Left renal cortex interstitium (tissue), 4 donors: ENCODE measurements around the gene MAMSTR. TPM values are rescaled to one million over a fixed set of nuclear protein-coding genes. Genes with fewer than 3 reads are reported as not detected.
A peak's percentile ranks its signal among the peaks of the same experiment; 100 is the strongest.

Source experiments
- DNase-seq, 4 donors: peaks; one replicate each; pipeline ENCODE4 v3.0.0-alpha.2; 2013; ENCODE audit warnings: low read depth in 4 of 4, low spot score in 2 of 4, missing footprints in 1 of 4
- polyA plus RNA-seq, 4 donors: library from polyadenylated mRNA; unstranded; fragments of 120-200 nt; gene quantifications; one replicate each; pipeline ENCODE4 v1.2.1, GENCODE V29; 2013; ENCODE audit not compliant: insufficient read length in 4 of 4

MAMSTR gene
- polyA plus RNA-seq, 4 donors, result 5.0 to 9.6 (median 6.7) TPM

DNA sequence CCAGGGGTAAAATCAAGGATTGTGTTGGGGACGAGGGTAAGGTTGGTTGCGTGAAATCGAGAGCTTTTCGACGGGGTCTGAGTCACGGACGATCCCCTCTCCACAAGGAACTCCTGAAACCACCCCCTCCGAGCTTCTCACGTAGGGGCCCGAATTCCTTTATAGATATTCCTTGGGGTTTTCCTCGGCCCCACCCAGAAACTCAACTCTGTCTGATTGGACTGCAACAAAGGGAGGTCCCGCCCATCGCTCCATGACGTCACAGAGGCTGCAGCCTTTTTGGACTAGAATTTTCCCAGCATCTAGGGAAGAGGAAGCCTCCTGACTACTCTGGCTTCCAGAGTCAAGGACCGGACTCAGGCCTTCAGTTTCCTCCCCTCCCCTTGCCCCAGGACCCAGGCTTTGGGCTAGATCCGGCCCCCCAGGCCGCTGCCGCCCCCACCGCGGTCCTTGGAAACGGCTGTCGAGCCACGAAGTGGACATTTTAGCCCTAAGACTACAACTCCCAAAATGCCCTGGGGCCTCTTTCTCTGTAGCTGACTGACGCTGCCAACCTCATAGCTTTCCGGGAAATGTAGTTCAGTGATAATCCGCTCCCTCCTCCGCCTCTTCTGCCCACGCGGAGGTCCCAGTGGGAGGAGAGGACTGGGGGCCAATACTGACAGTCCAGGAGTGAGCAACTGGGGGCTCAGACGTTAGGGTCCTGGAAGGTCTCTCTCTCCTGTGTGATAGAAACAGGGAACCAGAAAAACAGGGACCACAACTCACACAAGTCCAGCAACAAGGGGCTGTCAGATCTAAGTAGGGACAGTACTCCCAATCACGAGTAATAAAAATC, 27.4 kb upstream of the MAMSTR start, which contains the start of gene IZUMO1:
IZUMO1 (minus strand) TSS at position 172 of the 838 bp plus-strand sequence. CDS start 1,050 bp downstream, outside the sequence.
- DNase-seq, result peak in 3 of 4 donors; percentile 74 to 86 (median 81)

DNA sequence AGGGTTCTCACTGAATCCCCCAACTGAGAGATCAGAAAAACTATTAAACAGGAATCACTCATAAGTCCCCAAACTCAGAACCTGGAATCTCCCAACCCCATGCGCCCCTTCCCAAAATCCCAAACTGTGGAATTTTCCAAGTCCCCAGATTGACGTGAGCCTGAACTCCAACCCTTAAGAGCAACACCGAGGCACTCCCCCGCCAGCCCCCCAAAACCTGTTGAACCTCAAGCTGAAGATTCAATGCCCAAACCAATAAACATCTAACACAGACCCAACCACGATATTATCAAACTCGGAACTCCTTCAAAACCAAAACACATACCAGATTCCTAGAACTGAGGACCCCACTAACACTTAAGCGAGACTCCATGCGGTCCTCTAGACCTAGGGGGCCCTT, 26.6 kb upstream of the MAMSTR start:
- DNase-seq, result no peak

DNA sequence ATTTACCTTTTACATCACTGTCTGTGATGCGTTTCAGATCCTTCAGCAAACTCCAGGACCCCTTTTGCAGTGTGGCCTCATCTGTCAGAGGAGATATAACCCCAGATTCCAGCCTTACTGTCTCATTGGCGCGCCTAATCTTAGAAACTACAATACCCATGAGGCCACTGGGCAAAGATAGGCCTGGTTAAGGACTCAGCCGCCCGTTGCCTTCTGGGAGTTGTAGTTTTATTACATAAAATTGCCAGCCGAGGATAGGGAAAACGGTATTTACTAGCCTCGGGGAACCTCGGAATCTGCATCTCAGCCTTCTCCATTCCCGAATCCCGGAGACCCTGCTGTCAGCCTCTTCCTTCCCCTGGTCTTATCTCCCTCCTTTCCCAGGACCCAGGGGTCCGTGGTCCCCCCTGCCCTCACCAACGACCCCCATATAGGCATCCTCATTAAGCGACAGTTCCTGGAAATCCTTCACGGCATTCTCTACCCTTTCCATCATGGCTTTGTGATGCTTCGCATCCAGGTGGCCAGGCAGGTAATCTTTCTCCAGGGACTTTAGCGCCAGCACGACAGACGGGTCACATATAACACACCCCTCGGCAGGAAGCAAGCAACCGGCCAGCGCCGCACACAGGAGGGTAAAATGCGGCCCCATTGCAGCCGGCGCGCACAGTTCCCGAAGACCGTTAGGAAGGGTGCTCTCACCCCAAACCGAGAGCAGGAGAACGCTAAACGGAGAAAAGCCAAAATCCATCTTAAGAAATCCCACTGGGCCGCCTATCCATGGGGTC, 25.9 kb upstream of the MAMSTR start:
- DNase-seq, result no peak

DNA sequence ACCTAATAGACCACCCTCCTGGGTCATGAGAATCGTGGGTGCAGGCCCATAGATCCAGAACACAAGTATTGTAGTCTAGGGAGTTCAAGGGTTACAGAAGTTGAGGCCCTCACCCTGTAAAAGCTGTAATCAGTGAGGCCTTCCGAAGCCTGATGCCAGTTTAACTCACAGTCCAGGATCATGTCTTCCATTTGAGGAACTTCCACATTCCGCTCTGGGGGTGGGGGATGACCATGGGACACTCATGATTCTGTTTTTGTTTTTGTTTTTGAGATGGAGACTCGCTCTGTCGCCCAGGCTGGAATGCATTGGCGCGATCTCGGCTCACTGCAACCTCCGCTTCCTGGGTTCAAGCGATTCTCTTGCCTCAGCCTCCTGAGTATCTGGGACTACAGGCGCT, 22.6 kb upstream of the MAMSTR start:
- no peak for DNase-seq

DNA sequence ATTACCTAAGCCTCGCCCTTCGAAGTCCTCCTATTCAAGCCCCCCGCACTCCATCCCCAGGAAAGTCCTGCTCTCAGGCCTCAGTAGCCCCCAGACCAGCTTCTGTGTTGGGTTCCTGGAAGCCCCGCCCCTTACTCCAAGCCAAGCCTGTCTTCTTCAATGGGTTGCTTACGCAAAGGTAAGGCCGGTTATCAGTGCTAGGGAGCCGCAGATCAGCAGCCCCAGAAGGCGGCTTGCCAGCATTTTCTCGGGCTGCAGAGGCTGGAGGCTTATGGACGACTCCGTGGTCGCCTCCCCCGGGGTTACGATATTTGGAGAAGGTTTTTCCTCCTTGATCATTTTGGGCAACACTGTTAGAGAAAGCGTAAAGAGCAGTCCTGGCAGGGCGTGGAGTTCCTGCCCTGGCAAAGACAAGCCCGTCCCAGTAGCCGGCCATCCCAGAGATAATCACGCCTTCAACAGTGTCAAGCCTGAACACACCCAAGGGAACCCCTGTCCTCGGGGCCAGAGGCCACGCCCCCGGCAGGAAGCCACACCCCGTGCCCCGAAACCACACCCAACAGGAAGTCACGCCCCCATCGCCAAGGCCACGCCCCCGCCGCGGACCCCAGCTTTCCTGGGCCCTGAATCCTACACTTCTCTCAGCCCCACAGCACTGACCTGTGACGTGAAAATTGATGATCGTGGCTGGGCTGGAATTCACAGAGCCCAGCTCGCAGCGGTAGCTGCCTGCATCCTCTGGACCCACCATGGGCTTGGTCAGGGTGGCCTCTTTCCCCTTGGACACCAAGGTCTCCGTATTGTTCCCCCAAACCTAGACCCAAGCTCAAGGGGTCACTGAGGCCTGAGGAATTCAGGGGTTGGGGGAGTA, 21.8 kb upstream of the MAMSTR start:
- no peak for DNase-seq

DNA sequence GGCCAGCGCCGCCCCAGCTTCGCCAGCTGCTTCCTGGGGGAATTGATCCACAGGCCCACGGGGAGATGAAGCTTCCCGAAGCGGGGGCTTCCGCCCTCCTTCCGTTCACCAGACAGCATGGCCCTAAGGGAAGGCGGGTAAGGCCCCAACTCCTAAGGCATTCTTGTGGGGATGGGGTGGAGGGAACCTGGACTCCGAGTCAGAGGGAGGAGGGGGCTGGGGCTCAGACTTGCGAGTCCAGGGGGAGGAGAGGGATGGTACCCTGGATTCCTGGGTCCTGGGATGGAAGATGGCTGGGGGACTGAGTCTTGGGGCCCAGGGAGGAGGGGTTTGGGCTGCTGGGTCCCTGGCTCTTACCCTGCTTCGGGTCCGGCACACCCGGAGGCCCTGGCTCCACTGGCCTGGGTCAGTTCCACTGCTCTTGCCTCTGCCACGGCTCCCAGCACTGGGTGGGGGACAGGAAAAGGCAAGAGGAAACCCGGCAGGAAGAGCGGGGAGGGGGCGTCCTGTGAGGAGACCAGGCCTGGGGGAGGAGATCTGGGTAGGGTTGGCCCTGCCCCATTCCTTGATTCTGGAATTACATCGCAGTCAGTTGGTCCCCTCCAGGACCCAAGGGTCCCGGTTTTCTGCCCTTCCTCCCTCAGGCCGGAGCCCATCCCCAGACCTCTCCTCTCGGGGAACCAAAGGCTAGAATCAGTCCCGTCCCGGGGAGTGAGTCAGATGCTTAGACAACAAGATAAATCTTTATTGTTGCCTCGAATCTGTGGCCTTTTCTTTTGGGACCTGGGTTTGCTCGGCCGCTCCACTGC, 20.8 kb upstream of the MAMSTR start, which contains the start of gene RASIP1:
RASIP1 (minus strand) TSS at position 447 of the 809 bp plus-strand sequence; CDS start at position 119, 328 bp downstream.
- no peak for DNase-seq

DNA sequence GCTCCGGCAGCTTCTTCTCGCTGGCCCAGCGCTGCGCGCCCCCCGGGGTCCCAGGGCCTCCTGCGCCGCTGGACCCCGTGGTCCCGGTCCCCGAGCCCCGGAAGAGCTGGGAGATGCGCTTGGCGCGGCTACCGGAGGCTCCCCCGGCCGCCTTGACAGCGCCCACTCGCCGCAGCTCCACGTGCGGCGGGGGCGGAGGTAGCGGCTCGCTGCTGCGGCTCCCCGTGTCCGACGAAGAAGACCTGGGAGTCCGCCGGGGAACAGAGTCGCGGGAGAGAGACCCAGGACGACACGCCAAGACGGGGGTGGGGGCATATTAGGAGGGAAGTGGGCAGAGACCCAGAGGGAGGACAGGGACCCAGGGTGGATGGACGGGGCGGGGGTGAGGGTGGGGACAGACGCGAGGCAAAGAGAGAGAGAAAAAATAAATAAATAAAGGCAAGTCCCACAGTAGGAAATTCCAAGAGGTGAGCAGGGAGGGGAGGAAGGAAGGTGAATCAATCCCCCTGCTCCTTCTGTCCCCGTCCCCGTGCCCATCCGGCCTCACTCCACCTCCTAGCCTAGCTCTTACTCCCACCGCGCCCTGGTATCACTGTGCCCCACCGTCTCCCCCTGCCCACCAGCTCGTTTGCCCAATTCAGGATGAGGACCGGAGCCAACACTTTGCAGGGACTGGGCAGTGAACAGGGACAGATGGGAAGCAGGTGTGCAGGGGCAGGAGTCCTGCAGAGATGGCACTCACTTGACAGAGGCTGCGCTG, 20.1 kb upstream of the MAMSTR start:
- no peak for DNase-seq

DNA sequence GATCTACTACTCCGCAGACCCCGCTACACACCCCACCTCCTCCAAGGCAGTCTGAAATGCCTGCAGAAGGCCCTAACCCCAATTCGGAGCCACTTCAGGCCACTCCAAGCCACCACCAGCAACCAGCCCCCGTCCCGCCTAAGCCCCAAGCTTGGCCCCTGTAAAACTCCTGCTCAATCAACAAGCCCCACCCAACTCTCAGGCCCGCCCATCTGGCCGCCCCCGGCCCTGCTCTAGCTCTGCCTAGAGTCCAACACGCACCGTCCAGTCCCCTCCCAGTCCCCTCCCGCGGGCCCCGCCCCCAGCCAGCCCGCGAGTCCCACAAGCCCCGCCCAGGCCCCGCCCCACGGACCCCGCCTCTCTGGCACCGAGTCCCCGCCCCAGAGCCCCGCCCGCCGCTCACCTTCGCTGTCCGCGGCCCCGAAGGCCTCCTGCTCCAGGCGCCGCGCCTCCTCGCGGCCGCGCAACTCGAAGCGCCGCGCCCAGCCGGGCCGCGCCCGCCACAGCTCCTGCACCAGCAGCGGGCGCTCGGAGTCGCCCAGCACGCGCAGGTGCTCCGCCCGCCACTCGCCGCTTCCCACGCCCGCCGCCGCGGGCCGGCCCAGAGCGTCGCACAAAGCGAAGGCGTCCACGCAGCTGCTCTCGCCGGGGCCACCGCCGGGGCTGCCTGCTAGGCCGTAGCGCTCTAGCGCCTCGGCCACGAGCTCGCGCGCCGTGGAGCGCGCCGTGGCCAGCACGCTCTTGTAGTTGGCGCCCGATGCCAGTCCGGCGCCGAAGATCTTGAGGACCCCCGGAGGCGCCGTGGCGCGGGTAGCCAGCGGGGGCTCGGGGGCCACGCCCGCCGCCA, 19.3 kb upstream of the MAMSTR start:
- DNase-seq, result peak in 2 of 4 donors; percentile 82 to 85

DNA sequence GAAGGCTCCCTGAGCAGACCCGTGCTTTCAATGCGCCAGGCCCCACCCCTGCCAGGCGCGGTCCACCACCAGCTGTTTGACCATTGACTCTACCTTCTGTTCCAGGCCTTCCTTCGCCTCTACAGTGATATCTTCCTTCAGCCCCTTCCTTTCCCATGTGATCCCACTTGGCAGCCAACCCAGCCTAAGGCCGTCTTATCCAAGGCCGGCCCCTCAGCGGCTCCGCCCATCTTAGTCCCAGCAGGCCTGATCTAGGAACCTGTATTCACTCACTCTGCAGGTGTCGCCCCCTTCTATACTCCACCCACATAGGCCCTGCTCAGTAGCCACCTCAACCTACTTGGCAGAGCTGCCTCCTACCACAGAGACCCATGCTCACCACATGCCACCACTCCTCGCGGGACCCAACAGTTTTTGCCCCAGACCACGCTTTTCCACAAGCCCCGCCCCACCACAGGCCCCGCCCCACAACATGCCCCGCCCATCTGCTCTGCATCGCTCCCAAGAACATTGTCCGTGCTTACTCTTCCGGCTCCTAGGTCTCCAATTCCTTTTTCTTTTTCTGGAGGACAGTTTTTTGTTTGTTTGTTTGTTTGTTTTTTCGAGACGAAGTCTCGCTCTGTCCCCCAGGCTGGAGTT, 18.0 kb upstream of the MAMSTR start:
- no peak for DNase-seq

DNA sequence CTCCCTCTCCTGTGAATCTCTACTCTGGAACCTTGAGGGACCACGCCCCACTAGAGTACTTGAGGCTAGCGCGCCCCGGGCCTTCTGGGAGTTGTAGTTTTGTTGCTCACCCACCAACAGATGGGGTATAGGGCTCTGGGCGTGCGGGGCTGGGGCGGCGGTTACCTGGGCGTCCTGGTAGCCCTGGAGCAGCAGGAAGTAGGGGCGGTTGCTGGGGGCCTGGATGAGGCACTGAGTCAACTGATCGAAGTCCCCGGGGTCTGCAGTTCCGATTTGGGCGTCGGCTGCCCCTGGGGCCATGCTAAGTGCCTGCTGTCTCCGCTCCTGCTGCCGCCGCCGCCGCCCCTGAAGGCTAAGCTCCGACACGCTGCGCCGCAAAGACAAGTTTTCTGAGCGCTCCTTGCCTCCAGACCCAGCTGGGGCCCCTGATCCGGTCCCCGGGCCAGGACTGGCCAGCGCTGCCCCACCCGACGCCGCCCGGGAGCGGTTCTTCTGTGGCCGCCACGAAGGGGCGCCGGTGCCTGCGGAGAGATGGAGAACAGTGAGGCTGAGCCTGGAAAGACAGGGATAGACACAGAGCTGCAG, 15.6 kb upstream of the MAMSTR start:
- DNase-seq, result no peak

DNA sequence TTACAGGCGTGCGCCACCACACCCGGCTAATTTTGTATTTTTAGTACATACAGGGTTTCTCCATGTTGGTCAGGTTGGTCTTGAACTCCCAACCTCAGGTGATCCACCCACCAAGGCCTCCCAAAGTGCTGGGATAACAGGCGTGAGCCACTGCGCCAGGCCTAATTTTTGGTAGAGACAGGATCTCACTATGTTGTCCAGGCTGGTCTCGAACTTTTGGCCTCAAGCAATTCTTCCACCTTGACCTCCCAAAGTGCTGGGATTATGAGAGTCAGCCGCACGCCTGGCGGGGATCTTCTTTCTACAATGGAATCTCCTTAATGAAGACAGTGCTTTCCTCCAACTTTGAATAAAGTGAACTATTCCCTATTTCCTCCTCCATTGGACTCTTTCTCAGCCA, 15.1 kb upstream of the MAMSTR start:
- DNase-seq, result no peak

DNA sequence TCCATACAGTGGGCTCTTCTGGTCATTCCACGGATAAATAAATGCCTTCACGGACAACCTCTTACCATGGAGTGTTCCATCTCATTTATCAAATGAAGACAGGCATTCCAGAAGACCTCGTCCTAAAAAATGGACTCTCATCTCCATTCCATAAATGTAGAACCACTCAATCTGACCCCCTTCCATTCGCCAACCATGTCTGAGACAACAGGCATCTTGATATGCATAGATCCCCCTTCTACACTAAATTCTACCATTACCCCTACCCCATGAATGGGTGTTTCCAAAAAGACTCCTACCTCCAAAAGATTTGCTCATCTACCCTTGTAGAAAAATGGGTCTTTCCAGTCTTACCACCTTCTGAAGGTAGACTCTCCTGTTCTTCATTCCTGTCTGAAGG, 11.9 kb upstream of the MAMSTR start:
- no peak for DNase-seq

DNA sequence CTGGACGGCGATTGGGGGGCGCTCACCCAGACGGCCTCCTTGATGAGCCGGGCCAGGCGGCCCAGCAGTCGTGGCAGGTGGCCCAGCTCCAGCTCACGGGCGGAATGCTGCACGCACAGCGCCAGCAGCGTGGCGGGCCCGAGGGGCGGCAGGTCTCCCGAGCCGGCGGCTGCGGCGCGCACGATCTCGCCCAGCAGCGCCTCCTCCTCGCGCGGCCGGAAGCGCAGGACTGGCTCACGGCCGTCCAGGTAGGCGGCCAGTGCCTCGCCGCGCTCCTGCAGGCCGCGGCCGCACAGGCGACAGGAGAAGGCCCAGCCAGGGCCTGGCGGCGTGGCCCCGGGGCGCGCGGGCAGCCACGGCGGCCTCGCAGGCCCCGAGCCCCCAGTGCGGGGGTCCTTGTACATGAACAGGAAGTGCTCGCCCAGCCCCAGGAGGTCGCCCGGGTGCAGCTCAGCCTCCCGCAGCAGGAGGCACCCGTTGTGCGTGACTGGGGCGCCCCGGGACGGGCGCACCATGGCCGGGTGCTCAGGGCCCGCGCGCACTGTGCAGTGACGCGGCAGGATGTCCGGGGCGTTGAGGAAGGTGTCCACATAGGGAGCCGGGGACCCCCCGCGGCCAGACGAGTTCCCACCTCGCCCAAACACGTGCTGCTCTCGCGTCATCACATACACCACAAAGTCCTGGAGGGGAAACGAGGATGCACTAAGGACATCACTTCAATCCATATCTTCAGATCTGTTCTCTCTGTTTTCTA, 9.6 kb upstream of the MAMSTR start:
- no peak for DNase-seq

DNA sequence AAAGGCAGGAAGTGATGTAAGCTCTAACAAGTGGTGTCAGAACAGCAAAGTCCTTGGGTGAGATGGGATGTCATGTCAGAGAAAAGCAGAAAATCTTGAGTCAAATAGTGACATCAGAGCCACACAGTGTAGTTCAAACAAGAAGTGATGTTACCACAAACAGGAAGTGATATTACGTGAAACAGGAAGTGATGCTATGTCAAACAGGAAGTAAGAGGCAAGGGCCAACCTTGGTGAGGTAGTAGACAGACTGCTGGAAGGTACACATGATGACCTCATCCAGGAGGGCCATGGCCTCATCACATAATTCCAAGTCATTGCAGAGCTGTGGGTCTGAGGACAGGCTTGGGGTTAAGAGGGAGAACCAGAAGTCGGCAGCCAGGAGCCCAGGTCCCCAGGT, 7.0 kb upstream of the MAMSTR start:
- DNase-seq, result no peak

DNA sequence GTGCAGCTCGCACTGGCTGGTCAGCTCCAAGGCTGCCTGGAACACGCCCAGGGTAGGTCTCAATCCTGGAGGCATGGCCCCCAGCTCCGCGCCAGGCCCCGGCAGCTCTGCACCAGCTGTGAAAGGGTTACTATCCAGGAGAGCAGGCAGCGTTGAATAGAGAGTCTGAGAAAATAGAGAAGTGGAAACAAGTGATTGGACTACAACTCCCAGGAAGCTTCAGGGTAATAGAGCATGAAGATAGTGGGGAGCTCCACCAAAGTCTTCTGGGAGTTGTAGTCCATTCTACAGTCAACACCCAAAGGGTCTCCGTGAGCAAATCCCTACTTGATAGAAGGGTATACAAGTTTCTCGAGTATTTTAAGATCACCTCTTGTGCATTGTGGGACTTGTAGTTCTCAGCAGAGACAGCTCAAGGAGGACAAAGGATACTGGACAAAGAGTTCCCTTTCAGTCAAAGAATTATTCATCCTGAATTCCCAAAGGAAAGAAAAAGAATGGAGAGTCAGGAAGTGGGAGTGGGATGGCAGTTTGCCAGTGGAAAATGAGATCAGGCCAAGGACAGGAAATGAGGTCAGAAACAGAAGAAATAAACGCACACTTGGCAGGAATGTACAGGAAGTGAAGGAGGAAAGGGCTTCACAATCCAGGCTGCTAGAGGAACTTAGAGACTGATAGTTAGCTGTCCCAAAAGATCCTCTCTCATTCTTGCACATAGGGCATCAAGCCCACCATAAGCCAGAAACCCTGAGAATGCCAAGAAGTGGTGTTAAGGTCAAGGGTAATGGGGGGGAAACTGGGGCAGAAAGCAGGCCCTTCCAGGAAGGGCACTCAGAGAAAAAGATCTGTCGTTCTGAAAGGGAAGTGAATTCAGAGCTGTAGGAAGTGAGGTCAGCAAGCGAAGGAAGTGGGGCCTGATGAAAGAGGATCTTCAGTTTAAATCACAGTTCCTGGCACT, 5.5 kb upstream of the MAMSTR start:
- DNase-seq, result peak in 2 of 4 donors; percentile 78 to 85
